GM19467 (cell line): ENCODE measurements around the gene LSM5.
A peak's percentile ranks its signal among the peaks of the same experiment; 100 is the strongest.
"Not testable (repeated sequence)": the region's sequence is repeated elsewhere in the genome, so short reads cannot be mapped to it uniquely, and the experiment has no call there.

Experiments
- ATAC-seq: cut with Tn5 transposase; IDR thresholded peaks from one replicate; pipeline ENCODE4 v1.9.1; 2021; ENCODE audit warnings: mild to moderate bottlenecking, moderate library complexity; ENCODE audit not compliant: unreplicated experiment

Gene LSM5

GRCh38 chr7:32506266-32507054, 16.3 kb upstream of the LSM5 start:
- no peak for ATAC-seq

GRCh38 chr7:32502728-32503127, 12.5 kb upstream of the LSM5 start:
- no peak for ATAC-seq

- ATAC-seq: no peak
Observed at GRCh38 chr7:32501522-32501921, 11.3 kb upstream of the LSM5 start.

DNA sequence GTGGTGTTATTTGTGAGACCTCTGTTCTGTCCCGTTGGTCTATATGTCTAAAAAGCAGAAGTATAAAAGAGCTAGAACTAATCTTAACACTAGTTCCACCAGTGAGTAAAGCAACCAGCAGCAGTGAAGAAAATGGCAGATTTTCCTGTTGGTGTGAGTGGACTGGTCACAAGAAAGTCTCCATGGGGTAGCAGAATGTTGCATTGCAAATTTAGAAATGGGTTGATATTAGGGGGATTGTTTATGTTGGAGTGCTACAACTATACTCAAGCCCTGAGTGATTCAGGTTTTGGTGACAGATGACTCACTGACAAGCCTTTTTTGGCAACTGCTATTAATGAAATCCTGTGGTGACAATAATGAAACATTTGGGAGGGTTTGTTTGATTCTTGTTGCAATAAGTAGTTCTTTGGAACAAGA, 10.8 kb upstream of the LSM5 start:
- no peak for ATAC-seq

GRCh38 chr7:32500216-32500615, 10.0 kb upstream of the LSM5 start:
- not testable (repeated sequence) for ATAC-seq

DNA sequence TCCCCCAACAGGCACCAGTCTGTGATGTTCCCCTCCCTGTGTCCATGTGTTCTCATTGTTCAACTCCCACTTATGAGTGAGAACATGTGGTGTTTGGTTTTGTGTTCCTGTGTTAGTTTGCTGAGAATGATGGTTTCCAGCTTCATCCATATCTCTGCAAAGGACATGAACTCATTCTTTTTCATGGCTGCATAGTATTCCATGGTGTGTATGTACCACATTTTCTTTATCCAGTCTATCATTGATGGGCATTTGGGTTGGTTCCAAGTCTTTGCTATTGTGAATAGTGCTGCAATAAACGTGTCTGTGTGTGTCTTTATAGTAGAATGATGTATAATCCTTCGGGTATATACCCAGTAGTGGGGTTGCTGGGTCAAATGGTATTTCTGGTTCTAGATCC, 9.6 kb upstream of the LSM5 start:
- not testable (repeated sequence) for ATAC-seq

DNA sequence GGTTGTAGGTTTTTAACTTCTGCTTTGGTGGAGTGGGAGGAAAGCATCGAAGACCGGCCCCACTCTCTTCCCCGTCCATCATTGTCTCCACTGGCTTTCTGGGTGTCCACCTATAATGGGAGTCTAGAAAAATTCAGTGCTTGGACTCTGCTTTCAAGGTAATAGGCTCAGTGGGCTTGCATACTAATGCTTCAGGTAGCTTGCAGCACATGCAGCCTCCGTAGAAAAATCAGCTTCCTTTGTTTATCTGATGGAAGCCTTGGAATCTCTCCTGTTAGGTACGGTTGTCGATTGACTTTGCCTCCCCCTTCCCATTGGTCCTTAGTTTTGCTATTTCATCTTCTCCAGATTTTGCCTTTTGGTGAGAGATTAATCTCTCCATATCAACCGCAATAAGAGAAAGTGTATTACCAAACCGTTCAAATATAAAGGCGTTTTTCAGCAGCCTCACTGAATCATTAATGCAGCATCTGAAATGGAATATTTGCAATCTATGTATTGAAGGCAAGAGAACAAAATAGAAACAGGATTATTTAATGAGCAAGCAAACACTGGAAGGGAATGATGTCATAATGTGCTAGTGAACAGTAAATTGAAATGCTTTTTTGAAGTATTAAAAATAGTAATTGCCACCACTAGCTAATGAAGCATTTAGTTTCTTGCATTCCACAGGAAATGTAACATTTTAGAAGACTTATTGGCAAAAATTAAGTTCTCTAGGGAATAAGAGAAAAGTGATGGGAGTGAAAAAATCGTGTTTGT, 6.1 kb upstream of the LSM5 start:
- no peak for ATAC-seq

DNA sequence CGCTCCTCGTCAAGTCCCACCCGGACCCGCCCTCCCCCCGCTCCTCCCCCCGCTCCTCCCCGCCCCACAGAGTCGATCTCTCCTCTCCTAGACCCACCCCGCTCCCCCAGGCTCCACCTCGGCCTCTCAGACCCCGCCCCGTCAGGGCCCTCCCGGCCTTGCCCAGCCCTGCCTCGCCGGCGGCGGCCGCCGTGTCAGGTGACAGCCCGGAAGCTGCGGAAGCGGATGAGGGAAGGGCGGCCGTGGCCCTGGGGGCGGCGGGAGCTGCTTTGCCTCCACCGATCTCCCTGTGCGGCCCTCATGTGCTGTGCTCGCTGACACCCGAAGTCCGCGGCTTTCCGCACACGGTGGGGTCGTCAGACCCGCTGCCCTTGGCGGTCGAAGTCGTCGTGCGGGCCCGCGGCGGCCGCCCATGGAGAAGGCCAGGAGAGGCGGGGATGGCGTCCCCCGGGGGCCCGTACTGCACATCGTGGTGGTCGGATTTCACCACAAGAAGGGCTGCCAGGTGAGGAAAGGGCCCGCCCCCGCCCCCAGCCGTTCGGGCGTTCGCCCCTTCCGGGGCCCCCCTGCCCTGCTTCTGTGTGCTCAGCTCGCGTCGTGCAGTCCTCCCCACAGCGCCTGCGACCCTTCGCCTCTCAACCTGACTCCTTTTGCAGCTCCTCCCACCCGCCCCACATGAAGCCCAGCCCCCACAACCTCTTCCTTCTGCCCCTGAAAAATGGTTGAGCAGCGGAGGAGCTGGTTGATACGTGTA, 5.3 kb upstream of the LSM5 start, which contains the start of gene AVL9:
Gene AVL9, plus strand, starts transcription at position 192 of the 754 bp plus-strand sequence. Its CDS starts 221 bp downstream, at position 413.
- ATAC-seq: peak; percentile 95

- peak; percentile 7 for ATAC-seq
Observed at GRCh38 chr7:32494946-32495297, 4.7 kb upstream of the LSM5 start.

- peak; percentile 14 for ATAC-seq
Observed at GRCh38 chr7:32489788-32490126, 423 bp downstream of the LSM5 start.

- ATAC-seq: no peak
Observed at GRCh38 chr7:32481921-32482320, 8.3 kb downstream of the LSM5 start.

- ATAC-seq: no peak
Observed at GRCh38 chr7:32481176-32481575, 9.0 kb downstream of the LSM5 start.

DNA sequence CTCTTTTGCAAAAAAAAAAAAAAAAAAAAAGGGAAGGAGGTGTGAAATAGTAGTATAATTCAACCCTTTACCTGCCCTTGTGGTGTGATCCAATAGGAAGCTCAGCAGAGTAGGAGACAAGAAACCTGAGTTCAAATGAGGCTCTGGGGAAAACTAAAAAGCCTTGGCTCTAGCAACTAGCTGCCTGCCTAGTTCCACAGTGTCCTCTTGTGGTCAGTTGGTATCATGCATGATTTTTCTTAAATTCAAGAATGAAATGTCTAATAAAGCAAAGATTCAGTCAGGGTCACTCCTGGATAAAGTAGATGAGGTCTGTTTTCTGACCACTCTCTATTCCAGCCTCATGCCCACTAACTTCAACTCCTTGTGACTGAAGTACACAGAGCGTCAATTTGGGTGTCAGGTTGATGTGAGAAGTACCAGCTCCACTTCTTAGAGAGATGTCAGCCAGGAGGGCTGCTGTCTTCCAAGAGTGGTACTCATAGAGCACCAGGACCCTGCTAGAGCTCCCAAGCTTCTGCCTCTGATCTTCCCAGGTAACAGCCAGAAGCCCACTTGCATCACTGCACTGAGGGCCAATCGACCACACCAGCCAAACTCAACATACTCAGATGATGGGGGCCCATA, 10.5 kb downstream of the LSM5 start:
- ATAC-seq: peak; percentile 48

GRCh38 chr7:32477649-32477980, 12.6 kb downstream of the LSM5 start:
- ATAC-seq: no peak

DNA sequence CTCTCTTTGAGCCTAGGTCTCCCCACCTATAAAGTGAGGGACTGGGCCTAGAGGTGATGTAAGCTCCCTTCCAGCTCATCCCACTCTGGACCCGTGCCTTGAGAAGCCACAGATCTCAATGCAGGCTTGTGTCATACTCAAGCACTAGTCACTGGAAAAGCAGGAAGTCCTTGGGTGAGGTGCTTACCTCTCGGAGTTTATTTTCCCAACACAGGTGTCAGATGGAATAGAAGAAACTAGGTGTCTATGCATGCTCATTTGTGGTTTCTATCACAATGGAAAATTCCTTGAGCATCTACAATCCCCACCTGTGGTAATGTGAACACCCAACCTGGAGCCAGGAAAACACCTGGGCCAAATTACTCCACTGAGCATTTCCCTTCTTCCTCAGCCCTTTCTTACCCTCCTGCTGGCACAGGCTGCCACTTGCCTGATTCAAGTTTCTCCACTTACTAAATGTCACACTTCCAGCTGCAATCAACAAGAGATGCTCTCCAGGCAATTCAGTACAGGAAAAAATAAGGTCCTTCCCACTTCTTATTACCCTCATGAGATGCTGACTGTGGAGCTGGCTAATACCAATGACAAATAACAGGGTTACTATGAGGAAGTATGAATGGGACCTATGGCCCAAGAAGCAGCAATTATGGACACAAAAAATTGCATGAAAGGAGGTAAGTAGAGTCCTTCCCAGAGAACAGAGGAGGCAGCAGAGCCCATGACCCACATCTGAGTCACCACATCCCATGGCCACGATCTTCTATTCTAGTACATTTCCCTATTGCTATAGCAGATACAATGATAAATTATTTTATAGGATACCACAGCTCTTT, 13.1 kb downstream of the LSM5 start:
- no peak for ATAC-seq

GRCh38 chr7:32474008-32474407, 16.2 kb downstream of the LSM5 start:
- no peak for ATAC-seq

DNA sequence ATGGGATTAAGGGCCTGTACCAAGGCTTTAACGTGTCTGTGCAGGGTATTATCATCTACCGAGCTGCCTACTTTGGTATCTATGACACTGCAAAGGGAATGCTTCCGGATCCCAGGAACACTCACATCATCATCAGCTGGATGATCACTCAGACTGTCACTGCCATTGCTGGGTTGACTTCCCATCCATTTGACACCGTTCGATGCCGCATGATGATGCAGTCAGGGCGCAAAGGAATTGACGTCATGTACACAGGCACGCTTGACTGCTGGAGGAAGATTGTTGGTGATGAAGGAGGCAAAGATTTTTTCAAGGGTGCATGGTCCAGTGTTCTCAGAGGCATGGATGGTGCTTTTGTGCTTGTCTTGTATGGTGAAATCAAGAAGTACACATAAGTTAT, 18.2 kb downstream of the LSM5 start:
- ATAC-seq: no peak

DNA sequence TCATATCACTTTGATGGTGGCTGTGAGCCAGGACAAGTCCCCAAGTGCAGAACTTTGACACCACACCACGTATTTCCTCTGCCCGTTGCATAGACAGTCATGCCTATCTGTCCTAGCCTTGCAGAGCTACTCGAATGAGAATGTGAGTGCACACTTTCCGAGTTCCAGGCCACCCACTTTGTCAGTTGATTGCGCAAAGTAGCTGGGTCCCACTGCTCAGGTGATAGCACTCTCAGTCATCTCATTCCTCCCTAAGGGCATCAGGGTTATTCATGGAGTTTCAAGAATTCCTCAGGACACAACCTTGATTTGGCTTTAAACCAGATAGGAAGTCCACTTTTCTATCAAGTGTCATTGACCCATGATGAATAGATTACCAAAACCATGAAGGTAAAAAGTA, 19.3 kb downstream of the LSM5 start:
- ATAC-seq: no peak

GRCh38 chr7:32470004-32470403, 20.2 kb downstream of the LSM5 start:
- not testable (repeated sequence) for ATAC-seq

DNA sequence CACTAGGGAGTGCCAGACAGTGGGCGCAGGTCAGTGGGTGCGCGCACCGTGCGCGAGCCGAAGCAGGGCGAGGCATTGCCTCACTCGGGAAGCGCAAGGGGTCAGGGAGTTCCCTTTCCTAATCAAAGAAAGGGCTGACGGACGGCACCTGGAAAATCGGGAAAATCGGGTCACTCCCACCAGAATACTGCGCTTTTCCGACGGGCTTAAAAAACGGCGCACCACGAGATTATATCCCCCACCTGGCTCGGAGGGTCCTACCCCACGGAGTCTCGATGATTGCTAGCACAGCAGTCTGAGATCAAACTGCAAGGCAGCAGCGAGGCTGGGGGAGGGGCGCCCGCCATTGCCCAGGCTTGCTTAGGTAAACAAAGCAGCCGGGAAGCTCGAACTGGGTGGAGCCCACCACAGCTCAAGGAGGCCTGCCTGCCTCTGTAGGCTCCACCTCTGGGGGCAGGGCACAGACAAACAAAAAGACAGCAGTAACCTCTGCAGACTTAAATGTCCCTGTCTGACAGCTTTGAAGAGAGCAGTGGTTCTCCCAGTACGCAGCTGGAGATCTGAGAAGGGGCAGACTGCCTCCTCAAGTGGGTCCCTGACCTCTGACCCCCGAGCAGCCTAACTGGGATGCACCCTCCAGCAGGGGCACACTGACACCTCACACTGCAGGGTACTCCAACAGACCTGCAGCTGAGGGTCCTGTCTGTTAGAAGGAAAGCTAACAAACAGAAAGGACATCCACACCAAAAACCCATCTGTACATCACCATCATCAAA, 25.4 kb downstream of the LSM5 start:
- ATAC-seq: not testable (repeated sequence)
